HCT116 (cell line): Measurements from ENCODE around the gene AP3D1.

ENCODE experiments used
- EZH2 ChIP-seq: fragments of 200-600 bp; sonication (generic); IDR thresholded peaks from 2 replicates; pipeline ENCODE4 v1.6.1; 2017; ENCODE audit warnings: antibody characterized with exemption, mixed run types
- EZH2phosphoT487 ChIP-seq: fragments of 200-600 bp; IDR thresholded peaks from 2 replicates; pipeline ENCODE4 v1.6.1; 2018; ENCODE audit warnings: antibody characterized with exemption, borderline replicate concordance
- JUND ChIP-seq: IDR thresholded peaks from 2 replicates; pipeline ENCODE4 v1.6.1; 2012
- POLR2A ChIP-seq: IDR thresholded peaks from 2 replicates; pipeline ENCODE4 v1.7.0; 2011; ENCODE audit warnings: borderline replicate concordance; ENCODE audit not compliant: insufficient read depth, insufficient read length; ENCODE audit errors: extremely low read depth
- RAD21 ChIP-seq: IDR thresholded peaks from 2 replicates; pipeline ENCODE4 v1.6.1; 2012; ENCODE audit warnings: low read depth, mild to moderate bottlenecking
- SP1 ChIP-seq: IDR thresholded peaks from 2 replicates; pipeline ENCODE4 v1.6.1; 2012; ENCODE audit warnings: low read depth
- SRF ChIP-seq: IDR thresholded peaks from 2 replicates; pipeline ENCODE4 v1.6.1; 2012; ENCODE audit warnings: low read depth
- TCF7L2 ChIP-seq: IDR thresholded peaks from 2 replicates; pipeline ENCODE4 v1.7.0; 2011; ENCODE audit warnings: borderline replicate concordance, inconsistent platforms; ENCODE audit not compliant: insufficient read depth, insufficient read length; ENCODE audit errors: extremely low read depth
- TF ChIP-seq, protein P1 (sequence below): IDR thresholded peaks from 2 replicates; pipeline ENCODE4 v1.6.1; 2012; ENCODE audit warnings: low read depth
- TF ChIP-seq, protein P2 (sequence below), 3 experiments: fragments of 200-600 bp in 1 of 3; sonication (generic) in 1 of 3; IDR thresholded peaks in 2 of 3; conservative IDR thresholded peaks in 1 of 3; 2 replicates each; pipeline ENCODE4 v1.5.1; 2012 to 2017; ENCODE audit warnings: low read depth in 2 of 3, low read length in 2 of 3, antibody characterized with exemption in 1 of 3, borderline replicate concordance in 1 of 3, control low read depth in 1 of 3, mild to moderate bottlenecking in 1 of 3, mixed read lengths in 1 of 3, mixed run types in 1 of 3, moderate library complexity in 1 of 3; ENCODE audit not compliant: insufficient read depth in 1 of 3

DNA sequence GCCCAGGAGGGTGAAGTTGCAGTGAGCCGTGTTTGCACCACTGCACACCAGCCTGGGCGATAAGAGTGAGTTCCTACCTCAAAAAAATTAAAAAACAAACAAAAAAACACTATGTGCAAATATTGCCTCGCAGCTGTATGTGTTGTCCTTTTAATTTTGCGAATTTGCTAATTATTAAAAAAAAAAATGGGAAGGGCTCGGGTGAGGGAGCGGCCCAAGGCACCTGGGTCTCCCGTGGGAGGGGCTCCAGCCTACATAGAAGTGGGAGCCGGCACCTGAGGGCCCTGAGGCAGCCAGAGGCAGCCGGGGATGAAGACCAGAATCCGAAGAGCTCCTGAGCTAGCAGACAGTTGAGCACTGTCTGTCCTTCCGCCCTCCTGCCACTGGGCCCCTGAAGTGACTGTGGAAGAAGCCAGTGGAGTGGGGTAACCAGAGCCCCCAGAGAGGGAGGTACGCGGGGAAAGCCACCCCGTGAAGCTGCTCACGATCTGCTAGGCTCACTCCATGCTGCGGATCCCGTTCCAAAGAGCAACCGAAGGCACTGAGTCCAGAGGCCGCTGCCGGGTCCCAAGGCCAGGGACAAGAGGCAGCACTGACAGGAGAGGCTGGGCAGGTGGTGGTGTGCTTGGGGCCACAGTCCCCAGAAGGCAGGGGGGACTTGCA, 48.2 kb downstream of the AP3D1 start:
- TF ChIP-seq, protein P1, sequence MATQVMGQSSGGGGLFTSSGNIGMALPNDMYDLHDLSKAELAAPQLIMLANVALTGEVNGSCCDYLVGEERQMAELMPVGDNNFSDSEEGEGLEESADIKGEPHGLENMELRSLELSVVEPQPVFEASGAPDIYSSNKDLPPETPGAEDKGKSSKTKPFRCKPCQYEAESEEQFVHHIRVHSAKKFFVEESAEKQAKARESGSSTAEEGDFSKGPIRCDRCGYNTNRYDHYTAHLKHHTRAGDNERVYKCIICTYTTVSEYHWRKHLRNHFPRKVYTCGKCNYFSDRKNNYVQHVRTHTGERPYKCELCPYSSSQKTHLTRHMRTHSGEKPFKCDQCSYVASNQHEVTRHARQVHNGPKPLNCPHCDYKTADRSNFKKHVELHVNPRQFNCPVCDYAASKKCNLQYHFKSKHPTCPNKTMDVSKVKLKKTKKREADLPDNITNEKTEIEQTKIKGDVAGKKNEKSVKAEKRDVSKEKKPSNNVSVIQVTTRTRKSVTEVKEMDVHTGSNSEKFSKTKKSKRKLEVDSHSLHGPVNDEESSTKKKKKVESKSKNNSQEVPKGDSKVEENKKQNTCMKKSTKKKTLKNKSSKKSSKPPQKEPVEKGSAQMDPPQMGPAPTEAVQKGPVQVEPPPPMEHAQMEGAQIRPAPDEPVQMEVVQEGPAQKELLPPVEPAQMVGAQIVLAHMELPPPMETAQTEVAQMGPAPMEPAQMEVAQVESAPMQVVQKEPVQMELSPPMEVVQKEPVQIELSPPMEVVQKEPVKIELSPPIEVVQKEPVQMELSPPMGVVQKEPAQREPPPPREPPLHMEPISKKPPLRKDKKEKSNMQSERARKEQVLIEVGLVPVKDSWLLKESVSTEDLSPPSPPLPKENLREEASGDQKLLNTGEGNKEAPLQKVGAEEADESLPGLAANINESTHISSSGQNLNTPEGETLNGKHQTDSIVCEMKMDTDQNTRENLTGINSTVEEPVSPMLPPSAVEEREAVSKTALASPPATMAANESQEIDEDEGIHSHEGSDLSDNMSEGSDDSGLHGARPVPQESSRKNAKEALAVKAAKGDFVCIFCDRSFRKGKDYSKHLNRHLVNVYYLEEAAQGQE: no peak
- TF ChIP-seq, protein P2, sequence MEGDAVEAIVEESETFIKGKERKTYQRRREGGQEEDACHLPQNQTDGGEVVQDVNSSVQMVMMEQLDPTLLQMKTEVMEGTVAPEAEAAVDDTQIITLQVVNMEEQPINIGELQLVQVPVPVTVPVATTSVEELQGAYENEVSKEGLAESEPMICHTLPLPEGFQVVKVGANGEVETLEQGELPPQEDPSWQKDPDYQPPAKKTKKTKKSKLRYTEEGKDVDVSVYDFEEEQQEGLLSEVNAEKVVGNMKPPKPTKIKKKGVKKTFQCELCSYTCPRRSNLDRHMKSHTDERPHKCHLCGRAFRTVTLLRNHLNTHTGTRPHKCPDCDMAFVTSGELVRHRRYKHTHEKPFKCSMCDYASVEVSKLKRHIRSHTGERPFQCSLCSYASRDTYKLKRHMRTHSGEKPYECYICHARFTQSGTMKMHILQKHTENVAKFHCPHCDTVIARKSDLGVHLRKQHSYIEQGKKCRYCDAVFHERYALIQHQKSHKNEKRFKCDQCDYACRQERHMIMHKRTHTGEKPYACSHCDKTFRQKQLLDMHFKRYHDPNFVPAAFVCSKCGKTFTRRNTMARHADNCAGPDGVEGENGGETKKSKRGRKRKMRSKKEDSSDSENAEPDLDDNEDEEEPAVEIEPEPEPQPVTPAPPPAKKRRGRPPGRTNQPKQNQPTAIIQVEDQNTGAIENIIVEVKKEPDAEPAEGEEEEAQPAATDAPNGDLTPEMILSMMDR (IDR thresholded peaks at IDR 0.05 in 2 of 3, conservative IDR thresholded peaks at IDR 0.05 in 1 of 3; ENCODE audit: borderline replicate concordance in 1 of 3, insufficient read depth in 1 of 3, low read depth in 2 of 3, low read length in 2 of 3): no peak
- TF ChIP-seq RAD21 (no peak), EZH2 (no peak), POLR2A (no peak), TCF7L2 (no peak), JUND (no peak), SRF (no peak), SP1 (no peak), EZH2phosphoT487 (no peak)
